ENCODE data around the gene SCGB1C1.
A peak's percentile ranks its signal among the peaks of the same experiment; 100 is the strongest.

SCGB1C1 gene

GRCh38 chr11:221539-221938 lies 28.7 kb downstream of the SCGB1C1 start:
- no peak overlapping the region for H3K4me3 Mint-ChIP-seq
- H3K4me1 Mint-ChIP-seq: peaks cover 20% of the 10 kb centered on the region
- no peak for ATAC-seq
- H3K9me3 Mint-ChIP-seq: no peaks in the 10 kb centered on the region
- peaks cover 15% of the 10 kb centered on the region for H3K36me3 Mint-ChIP-seq (ENCODE audit: low read depth)
- no peaks in the 10 kb centered on the region for H3K27me3 Mint-ChIP-seq
- no peak for DNase-seq
- H3K27ac Mint-ChIP-seq: no peak overlapping the region

- Mint-ChIP-seq H3K27me3 (no peaks in the 10 kb centered on the region), H3K9me3 (no peaks in the 10 kb centered on the region), H3K4me1 (peaks cover 19% of the 10 kb centered on the region), H3K27ac (no peak overlapping the region), H3K36me3 (ENCODE audit: low read depth) (peaks cover 15% of the 10 kb centered on the region), H3K4me3 (no peak overlapping the region)
- no peak for DNase-seq
- ATAC-seq: no peak
These were observed 29.3 kb downstream of the SCGB1C1 start for GRCh38 chr11:221998-222789.

DNA sequence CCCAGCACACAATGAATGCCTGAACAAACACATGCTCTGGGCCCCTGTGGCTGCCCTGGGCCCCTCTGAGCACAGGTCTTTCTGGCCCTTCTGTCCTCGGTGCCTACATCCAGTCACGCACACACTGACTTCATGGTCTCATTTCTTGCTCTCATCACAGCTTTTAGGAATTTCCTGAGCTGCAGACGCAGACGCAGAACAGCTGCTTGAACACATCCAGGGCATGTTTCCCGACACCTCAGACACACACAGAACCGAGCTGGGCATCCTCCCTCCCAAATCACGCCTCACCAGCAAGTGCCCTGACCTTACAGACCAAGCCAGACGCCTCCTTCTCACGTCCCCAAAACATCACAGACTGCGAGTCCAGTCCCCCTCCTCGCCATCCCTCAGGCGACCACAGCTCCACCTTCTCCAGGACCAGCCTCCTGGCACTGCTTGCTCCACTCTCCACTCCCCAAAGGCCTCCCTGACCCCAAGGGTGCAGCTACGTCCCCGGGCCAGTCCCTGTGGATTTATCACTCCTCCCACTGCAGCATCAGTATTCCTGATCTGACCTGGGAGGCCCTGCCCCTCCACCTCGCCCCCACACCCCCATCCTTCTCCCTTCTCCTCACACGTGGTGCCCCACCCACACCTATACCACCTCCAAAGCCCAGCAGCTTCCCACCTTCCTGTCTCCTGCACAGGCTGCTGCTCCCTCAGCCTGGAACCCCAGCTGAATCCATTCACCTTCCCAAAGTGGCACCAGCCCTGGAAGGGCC lies 30.3 kb downstream of the SCGB1C1 start:
- ATAC-seq (no peak), DNase-seq (no peak)
- Mint-ChIP-seq H3K36me3 (ENCODE audit: low read depth) (peaks cover 10% of the 10 kb centered on the region), H3K4me1 (peaks cover 16% of the 10 kb centered on the region), H3K27ac (no peak overlapping the region), H3K27me3 (no peaks in the 10 kb centered on the region), H3K9me3 (no peaks in the 10 kb centered on the region), H3K4me3 (no peak overlapping the region)

GRCh38 chr11:223884-224283 lies 31.0 kb downstream of the SCGB1C1 start:
- H3K27ac Mint-ChIP-seq: no peak overlapping the region
- no peak for DNase-seq
- H3K9me3 Mint-ChIP-seq: no peaks in the 10 kb centered on the region
- H3K4me3 Mint-ChIP-seq: no peak overlapping the region
- H3K36me3 Mint-ChIP-seq (ENCODE audit: low read depth): peaks cover 10% of the 10 kb centered on the region
- peaks cover 23% of the 10 kb centered on the region for H3K4me1 Mint-ChIP-seq
- no peak for ATAC-seq
- no peaks in the 10 kb centered on the region for H3K27me3 Mint-ChIP-seq

- H3K4me1 Mint-ChIP-seq: peaks cover 24% of the 10 kb centered on the region
- no peak for ATAC-seq
- H3K27me3 Mint-ChIP-seq: no peaks in the 10 kb centered on the region
- no peaks in the 10 kb centered on the region for H3K9me3 Mint-ChIP-seq
- DNase-seq: no peak
- H3K4me3 Mint-ChIP-seq: no peak overlapping the region
- H3K27ac Mint-ChIP-seq: no peak overlapping the region
- H3K36me3 Mint-ChIP-seq (ENCODE audit: low read depth): peaks cover 7% of the 10 kb centered on the region
These were observed 31.5 kb downstream of the SCGB1C1 start for GRCh38 chr11:224424-224823.

- Mint-ChIP-seq H3K27me3 (no peaks in the 10 kb centered on the region), H3K36me3 (ENCODE audit: low read depth) (peaks cover 9% of the 10 kb centered on the region), H3K9me3 (no peaks in the 10 kb centered on the region), H3K27ac (peak overlapping the region; percentile 75), H3K4me1 (peaks cover 24% of the 10 kb centered on the region), H3K4me3 (peak overlapping the region; percentile 2)
- ATAC-seq (peak; percentile 93), DNase-seq (no peak)
These were observed 33.0 kb downstream of the SCGB1C1 start for GRCh38 chr11:225734-226453.

DNA sequence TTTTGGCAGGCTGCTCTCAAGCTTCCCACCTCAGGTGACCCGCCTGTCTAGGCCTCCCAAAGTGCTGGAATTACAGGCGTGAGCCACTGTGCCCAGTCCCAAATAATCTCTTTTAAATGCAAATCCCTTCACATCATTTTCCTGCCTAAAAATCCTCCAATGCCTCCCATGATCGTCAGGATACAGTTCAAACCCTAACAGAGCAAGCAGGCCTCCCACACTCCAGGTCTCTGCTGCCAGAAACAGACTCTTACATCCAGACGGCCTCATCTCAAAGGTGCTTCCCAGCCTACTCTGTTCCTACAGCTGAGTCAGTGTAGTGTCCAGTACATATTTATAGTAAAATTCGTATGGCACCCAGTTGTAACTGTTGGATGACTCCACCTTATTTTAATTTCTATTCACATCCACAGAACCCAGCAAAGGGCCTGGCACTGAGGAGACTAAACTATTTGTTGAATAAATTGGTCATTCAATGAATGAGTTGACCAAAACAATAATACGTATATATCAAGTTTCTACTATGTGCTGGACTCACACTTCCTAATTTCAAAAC lies 35.0 kb downstream of the SCGB1C1 start:
- H3K4me3 Mint-ChIP-seq: no peak overlapping the region
- H3K27ac Mint-ChIP-seq: peak overlapping the region; percentile 19

GRCh38 chr11:230431-230830 lies 37.6 kb downstream of the SCGB1C1 start:
- no peaks in the 10 kb centered on the region for H3K9me3 Mint-ChIP-seq
- H3K36me3 Mint-ChIP-seq (ENCODE audit: low read depth): peaks cover 4% of the 10 kb centered on the region
- H3K27ac Mint-ChIP-seq: no peak overlapping the region
- peaks cover 30% of the 10 kb centered on the region for H3K4me1 Mint-ChIP-seq
- no peak overlapping the region for H3K4me3 Mint-ChIP-seq
- ATAC-seq: no peak
- no peak for DNase-seq
- H3K27me3 Mint-ChIP-seq: no peaks in the 10 kb centered on the region

More for the DNA sequence above, 35.0 kb downstream of the SCGB1C1 start:
- ATAC-seq: no peak
- Mint-ChIP-seq H3K36me3 (ENCODE audit: low read depth) (peaks cover 4% of the 10 kb centered on the region), H3K27me3 (no peaks in the 10 kb centered on the region), H3K4me1 (peaks cover 24% of the 10 kb centered on the region), H3K9me3 (no peaks in the 10 kb centered on the region)
- DNase-seq: no peak

DNA sequence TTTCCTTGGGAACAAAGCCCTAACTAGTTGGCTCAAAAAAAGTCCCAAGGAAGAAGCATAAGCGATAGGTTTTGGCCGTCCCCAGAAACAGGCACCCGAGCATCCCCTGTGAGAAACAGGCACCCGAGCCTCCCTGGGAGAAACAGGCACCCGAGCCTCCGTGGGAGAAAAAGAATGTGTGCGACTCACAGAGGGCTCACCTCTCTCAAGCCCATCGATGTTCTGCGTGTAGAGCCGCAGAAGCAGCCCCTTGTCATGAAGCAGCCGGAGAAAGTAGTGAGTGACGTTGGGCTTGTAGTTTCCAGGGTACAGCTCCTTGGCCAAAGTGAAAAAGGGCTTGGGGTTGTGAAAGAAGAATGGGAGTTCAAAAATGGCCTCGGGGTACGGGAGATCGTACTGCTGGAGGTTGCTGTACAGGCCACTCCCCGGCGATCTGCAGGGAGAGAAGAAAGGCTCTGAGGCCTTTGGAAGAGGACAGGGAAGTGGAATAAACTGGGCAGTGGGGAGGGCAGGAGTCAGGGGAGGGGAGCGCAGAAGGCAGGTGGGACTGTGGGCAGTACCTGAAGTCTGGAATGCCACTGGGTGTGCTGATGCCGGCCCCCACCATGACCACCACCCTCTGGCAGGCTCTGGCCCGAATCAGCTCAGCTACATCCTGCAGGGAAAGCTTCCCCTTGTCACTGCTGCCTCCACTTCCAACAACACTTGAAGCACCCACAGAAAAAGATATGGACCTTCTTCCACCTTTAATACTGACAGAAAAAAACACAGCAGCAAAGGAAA lies 40.1 kb downstream of the SCGB1C1 start:
- no peak overlapping the region for H3K4me3 Mint-ChIP-seq
- H3K4me1 Mint-ChIP-seq: peaks cover 28% of the 10 kb centered on the region
- H3K9me3 Mint-ChIP-seq: no peaks in the 10 kb centered on the region
- H3K36me3 Mint-ChIP-seq (ENCODE audit: low read depth): peaks cover 5% of the 10 kb centered on the region
- peak overlapping the region; percentile 11 for H3K27ac Mint-ChIP-seq
- DNase-seq: no peak
- ATAC-seq: no peak
- no peaks in the 10 kb centered on the region for H3K27me3 Mint-ChIP-seq

DNA sequence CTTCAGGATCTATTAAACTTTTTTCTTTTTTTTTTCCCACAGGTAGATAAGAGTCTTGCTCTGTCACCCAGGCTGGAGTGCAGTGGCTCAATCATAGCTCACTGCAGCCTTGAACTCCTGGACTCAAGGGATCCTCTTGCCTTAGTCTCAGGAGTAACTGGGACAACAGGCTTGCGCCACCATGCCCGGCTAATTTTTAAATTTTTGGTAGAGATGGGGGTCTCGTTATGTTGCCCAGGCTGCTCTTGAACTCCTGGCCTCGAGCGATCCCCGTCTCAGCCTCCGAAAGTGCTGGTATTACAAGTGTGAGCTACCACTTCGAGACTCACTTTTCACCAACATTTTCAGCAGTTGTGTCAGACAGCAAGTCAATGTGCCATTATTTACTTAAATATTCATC lies 42.3 kb downstream of the SCGB1C1 start:
- DNase-seq (no peak), ATAC-seq (no peak)
- peaks cover 39% of the 10 kb centered on the region for H3K4me1 Mint-ChIP-seq
- H3K36me3 Mint-ChIP-seq (ENCODE audit: low read depth): peaks cover 23% of the 10 kb centered on the region
- peak overlapping the region; percentile 93 for H3K4me3 Mint-ChIP-seq
- H3K9me3 Mint-ChIP-seq: no peaks in the 10 kb centered on the region
- no peaks in the 10 kb centered on the region for H3K27me3 Mint-ChIP-seq
- H3K27ac Mint-ChIP-seq: peak overlapping the region; percentile 97

- peak overlapping the region; percentile 97 for H3K27ac Mint-ChIP-seq
- peak; percentile 37 for ATAC-seq
- H3K4me1 Mint-ChIP-seq: peaks cover 43% of the 10 kb centered on the region
- peaks cover 26% of the 10 kb centered on the region for H3K36me3 Mint-ChIP-seq (ENCODE audit: low read depth)
- DNase-seq: no peak
- H3K27me3 Mint-ChIP-seq: no peaks in the 10 kb centered on the region
- peak overlapping the region; percentile 93 for H3K4me3 Mint-ChIP-seq
- H3K9me3 Mint-ChIP-seq: no peaks in the 10 kb centered on the region
These were observed 42.7 kb downstream of the SCGB1C1 start for GRCh38 chr11:235609-235996.

- no peaks in the 10 kb centered on the region for H3K9me3 Mint-ChIP-seq
- DNase-seq (peak; percentile 77), ATAC-seq (peak; percentile 79)
- H3K27ac Mint-ChIP-seq: peak within 1 kb of the TSS; percentile 97
- no peaks in the 10 kb centered on the region for H3K27me3 Mint-ChIP-seq
- H3K36me3 Mint-ChIP-seq (ENCODE audit: low read depth): peaks cover 28% of the 10 kb centered on the region
- H3K4me1 Mint-ChIP-seq: peaks cover 45% of the 10 kb centered on the region
- H3K4me3 Mint-ChIP-seq: peak within 1 kb of the TSS; percentile 93
These were observed 43.3 kb downstream of the SCGB1C1 start, which contains the start of gene SIRT3 for GRCh38 chr11:235997-236773. SIRT3 (minus strand) TSS chr11:236342; CDS start chr11:236328, 14 bp downstream.
